Right lung (tissue), 5 donors: ENCODE results near the gene MRPS27. TPM values are rescaled to one million over a fixed set of nuclear protein-coding genes. Genes with fewer than 3 reads are reported as not detected.

Experiments used
- DNase-seq, 2 donors: peaks; one replicate each; pipeline ENCODE4 v3.0.0-alpha.2; 2013
- polyA plus RNA-seq, 5 donors: library from polyadenylated mRNA; unstranded; fragments of 120-200 nt; gene quantifications; one replicate each; pipeline versions ENCODE4 v1.2.1 to v1.2.3, GENCODE V29; 2013; ENCODE audit warnings: inconsistent platforms in 1 of 5, low replicate concordance in 1 of 5; ENCODE audit not compliant: insufficient read length in 5 of 5, insufficient read depth in 1 of 5

MRPS27 gene
- polyA plus RNA-seq, 5 donors = 55.4 to 77.4 (median 74.7) TPM

DNA sequence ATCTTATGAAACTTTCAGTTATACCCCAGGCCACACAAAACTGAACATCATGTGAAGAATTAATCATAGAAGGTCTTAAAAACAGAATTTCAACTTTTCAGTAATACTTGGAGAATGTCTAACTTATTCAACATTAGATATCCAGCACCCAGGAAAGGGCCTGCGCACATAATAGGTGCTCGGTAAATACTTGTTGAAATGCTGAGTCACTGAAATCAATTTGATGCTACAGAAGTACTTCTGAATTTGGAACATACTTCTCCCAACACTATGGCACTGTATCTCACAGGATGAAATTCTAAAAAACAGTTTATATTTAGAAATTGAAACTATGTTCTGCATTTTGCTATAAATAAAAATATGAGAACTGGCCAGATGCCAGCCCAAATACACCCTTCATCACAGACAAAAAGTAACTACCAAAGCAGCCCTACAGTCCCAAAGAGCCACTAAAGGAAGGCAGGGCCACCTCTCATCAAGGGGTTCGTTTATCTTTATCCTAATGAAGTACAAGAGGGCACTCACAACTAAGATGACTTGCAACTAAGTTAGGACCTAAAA, 26.5 kb downstream of the MRPS27 start:
- no peak for DNase-seq

DNA sequence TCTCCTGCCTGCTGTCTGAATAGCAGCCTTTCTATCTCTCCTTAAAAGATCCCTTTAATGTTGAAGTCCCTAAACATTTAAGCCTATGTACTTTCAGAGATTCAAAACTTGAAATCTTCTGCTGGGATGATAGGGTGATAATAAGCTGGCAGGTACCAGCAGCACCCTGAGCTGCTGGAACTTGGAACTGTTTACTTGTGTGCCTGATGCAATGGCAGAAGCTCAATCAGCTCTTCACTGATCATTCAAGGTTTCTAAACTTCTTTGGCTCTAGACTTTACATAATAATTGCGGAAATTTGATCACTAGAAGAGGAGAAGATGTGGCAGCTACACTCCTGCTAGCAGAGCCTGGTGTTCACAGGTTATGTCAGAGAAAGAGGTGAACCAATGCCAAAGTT, 27.6 kb downstream of the MRPS27 start:
- no peak for DNase-seq

- no peak for DNase-seq
These were observed 28.4 kb downstream of the MRPS27 start for GRCh38 chr5:72291601-72292000.

DNA sequence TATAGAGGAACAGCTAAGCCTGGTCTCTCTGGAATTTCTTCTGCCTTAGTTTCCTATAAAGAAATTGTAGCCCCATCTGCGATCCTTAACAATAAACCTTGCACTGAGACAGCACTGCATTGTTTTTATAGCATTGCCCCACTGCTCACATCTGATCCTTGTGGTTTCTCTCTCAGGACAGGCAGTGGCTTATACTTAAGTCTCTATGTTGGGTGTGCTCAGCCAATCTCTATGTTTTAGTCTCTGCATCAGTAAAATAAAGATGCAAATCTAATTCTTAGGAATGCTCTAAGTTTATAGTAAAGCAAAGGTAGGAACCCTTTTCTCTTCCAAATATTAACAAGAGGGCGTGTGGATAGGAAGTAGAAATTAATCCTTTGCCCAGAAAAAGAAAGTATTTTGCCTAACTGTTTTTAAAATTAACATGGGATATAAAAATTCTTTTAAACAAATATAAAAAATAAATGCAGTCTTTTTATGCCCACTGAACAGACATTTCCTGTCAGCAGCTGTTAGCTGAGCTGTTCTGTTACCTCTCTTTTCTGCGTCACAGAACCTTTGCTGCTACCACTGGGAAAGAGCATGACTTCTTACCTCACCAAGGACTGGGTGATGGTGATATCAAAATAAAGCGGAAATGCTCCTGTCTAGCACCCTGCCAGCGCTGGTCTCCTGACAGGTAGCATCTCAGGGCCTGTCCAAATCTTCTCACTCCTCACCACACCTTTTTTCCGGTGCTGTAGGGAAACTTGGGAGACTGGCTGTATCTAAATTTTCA, 29.5 kb downstream of the MRPS27 start:
- no peak for DNase-seq

DNA sequence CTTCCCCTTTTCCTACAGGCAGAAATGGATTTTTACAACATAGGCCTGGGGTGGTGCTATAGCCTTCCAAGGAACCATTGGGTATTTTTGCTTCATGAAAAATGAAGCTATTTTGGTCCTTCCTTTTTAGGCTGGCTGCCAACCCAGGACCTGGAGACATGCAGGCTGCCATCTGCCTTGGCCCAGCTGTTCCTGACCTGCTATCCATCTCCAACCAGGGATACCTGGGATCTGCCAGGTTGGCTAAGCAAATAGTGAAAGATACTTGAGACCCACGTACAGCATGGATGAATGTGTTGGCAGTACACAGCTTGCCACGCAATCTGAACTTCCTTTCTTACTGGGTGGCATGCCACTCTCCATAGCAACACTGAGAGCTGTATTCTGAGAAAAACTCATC, 31.1 kb downstream of the MRPS27 start:
- no peak for DNase-seq

DNA sequence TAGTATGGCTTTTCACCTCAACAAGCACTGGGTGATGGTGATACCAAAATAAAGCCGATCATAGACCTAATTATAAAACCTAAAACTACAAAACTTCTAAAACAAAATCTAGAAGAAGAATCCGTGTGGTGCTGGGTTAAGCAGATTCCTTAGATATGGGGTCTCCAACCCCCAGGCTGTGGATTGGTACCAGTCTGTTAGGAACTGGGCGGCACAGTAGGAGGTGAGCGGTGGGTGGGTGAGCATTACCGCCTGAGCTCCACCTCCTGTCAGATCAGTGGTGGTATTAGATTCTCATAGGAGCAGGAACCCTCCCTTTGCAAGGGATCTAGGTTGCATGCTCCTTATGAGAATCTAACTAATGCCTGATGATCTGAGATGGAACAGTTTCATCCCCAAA, 33.2 kb downstream of the MRPS27 start:
- no peak for DNase-seq

DNA sequence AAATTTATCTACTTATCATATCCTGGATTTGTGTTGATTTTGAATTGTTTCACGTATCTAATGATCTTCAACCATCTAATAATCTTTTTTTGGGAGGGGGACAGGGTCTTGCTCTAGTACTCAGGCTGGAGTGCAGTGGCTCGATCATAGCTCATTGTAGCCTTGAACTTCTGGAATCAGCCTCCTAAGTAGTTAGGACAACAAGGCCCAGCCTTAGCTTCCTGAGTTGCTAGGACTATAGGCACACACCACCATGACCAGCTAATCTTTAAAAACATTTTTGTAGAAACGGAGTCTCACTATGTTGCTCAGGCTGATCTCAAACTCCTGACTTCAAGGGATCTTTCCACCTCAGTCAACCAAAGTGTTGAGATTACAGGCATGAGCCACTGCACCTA, 34.6 kb downstream of the MRPS27 start:
- no peak for DNase-seq

- DNase-seq = no peak
These were observed 35.2 kb downstream of the MRPS27 start for GRCh38 chr5:72284559-72285423.

DNA sequence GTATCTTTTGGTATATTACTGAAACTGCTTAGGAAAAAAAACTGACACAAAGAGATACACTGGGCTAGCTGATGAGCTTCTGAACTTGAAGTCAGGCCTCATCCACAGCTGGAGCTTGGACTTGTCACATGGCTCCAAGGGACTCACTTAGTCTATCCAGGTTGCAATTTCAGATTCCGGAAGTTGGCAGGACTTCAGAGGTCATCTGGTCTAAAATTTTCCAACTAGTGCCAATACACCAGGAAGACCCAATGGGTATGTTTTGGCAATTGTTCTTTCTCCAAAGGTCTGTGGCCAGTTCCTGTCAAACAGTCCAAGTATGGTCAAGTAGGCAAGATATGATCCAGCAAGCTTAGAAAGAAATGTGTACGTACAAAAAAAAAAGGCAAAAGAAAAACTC, 36.7 kb downstream of the MRPS27 start:
- no peak for DNase-seq

DNA sequence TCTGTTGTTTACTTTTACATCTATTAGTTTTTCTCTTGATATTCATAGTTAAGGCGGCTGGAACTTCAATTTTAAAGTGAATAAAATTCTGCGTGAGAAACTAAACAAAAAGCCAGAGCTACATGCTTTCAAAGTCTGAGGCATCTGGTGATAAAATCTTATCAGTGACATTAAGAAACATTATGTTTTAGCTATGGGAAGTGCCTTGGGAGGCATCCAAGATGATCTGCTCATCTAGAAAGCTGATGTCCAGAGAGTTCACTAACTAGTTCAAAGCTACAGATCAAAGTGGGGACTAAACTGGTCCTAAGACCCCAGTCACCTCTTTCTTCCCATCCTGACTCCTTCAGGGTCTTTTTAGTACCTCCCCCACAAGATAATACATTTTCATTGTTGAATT, 37.2 kb downstream of the MRPS27 start:
- no peak for DNase-seq

DNA sequence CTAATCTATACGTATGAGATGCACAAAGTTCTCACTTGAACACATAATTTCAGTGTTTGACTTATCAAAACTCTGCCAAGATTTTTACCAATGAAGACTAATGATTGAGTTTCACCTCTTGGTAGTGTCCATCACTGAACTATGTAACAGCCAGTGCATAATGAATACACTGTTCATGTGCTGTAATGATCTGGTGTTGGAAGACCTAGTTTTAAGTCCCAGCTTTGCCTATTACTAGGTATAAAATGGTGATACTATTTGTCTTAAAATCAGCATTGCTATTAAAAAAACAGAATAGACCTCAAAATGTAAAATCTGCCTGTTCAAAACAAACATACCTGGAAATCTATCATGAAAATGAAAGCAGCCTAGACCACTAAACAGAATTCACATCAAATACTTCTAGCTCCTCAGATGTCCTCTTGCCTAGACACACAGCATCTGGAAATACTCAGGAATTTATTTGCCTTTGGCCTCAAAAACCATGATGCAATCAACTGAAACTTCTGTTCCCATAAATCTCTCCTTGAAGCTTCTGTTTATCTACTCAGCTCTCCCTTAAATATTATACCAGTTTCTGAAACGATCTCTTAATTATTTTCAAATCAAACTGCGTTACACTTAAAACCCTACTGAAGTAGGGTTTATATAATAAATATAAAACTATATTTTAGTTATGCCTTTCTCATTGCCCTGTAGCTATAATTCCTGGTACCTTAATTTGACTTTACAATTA, 38.1 kb downstream of the MRPS27 start:
- peak; percentile 28 to 46 for DNase-seq

- DNase-seq = no peak
These were observed 38.6 kb downstream of the MRPS27 start for GRCh38 chr5:72281430-72281763.

GRCh38 chr5:72280581-72281069, 39.4 kb downstream of the MRPS27 start:
- no peak for DNase-seq

DNA sequence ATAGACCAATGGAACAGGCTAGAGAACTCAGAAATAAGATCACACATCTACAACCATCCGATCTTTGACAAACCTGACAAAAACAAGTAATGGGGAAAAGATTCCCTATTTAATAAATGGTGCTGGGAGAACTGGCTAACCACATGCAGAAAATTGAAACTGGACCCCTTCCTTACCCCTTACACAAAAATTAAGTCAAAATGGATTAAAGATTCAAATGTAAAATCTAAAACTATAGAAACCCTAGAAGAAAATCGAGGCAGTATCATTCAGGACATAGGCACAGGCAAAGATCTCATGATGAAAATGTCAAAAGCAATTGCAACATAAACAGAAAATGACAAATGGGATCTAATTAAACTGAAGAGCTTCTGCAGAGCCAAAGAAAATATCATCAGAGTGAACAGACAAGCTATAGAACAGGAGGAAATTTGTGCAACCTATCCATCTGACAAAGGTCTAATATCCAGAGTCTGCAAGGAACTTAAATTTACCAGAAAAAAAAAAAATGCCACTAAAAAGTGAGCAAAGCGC, 43.8 kb downstream of the MRPS27 start:
- no peak for DNase-seq

- DNase-seq = no peak
These were observed 46.5 kb downstream of the MRPS27 start for GRCh38 chr5:72273547-72273946.

GRCh38 chr5:72272398-72272797, 47.6 kb downstream of the MRPS27 start:
- no peak for DNase-seq

- DNase-seq = no peak
These were observed 48.3 kb downstream of the MRPS27 start for GRCh38 chr5:72271702-72272101.

DNA sequence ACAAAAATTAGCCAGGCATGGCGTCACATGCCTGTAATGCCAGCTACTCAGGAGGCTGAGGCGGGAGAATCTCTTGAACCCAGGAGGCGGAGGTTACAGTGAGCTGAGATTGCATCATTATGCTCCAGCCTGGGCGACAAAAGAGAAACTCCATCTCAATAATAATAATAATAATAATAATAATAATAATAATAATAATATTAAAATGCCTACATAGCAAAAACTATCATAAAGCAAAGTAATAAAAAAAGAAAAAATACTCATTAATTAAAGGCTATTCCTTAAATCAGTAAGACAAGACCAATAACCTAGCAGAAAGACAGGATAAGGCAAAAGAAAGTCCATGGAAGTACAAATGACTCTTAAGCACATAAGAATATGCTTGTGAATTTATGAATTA, 50.0 kb downstream of the MRPS27 start:
- DNase-seq = no peak

GRCh38 chr5:72269411-72269780, 50.6 kb downstream of the MRPS27 start:
- DNase-seq = no peak

DNA sequence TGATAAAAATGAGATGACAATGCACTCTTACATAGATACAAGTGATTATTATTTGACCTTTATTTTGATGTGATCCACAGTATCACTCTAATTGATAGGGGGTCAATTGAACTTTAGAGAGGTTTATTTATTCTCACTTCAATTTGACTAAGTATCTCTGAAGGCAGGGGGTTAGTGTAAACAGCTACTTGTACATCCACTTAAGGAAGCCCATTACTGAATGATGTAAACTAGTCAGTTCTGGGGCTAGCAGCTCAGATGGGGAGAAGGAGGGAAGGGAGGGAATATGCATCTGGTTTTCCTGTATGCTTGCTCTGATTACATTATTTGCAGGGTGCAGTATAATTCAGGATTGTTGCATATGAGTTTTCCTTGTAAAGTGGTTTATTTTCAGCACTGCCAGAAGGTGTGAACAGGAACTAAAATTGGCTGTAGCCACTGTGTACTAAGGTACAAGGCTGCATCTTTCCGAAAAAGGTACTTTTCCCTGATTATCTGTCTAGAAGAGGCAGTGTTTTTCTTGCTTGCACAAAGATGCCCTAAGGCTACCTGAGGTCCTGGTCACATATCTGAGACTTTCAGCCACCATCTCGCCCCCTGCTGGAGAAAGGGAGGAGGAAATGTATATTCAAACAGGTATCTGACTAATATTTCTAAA, 51.2 kb downstream of the MRPS27 start:
- DNase-seq = no peak

DNA sequence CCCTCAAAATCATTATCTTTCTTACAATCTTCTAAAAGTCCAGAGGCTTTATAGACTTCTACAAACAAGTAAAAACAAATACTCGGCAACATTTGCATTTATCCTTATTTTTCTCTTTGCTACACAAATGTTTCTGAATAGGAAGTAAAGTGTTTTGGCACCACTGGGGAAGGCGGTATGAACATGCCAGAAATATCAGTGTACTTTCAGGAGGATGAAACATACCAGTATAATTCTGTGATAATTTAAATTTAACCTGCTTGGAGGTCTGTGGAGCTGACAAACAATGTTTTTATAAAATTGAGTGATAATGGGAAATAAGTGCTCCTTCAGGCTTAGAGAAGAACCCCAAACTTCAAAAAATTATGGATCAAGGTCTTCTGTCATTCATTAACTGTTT, 51.8 kb downstream of the MRPS27 start:
- DNase-seq = no peak
